Hematopoietic multipotent progenitor cell treated with erythropoietin and hydrocortisone succinate and interleukin-3 and kit ligand, for 8 days (in vitro differentiated cells): ENCODE measurements around the gene SLC25A11.

Source experiments
- DNase-seq: peaks from one replicate; pipeline ENCODE4 v3.0.0-alpha.2; 2015

SLC25A11 gene, protein sequence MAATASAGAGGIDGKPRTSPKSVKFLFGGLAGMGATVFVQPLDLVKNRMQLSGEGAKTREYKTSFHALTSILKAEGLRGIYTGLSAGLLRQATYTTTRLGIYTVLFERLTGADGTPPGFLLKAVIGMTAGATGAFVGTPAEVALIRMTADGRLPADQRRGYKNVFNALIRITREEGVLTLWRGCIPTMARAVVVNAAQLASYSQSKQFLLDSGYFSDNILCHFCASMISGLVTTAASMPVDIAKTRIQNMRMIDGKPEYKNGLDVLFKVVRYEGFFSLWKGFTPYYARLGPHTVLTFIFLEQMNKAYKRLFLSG

DNA sequence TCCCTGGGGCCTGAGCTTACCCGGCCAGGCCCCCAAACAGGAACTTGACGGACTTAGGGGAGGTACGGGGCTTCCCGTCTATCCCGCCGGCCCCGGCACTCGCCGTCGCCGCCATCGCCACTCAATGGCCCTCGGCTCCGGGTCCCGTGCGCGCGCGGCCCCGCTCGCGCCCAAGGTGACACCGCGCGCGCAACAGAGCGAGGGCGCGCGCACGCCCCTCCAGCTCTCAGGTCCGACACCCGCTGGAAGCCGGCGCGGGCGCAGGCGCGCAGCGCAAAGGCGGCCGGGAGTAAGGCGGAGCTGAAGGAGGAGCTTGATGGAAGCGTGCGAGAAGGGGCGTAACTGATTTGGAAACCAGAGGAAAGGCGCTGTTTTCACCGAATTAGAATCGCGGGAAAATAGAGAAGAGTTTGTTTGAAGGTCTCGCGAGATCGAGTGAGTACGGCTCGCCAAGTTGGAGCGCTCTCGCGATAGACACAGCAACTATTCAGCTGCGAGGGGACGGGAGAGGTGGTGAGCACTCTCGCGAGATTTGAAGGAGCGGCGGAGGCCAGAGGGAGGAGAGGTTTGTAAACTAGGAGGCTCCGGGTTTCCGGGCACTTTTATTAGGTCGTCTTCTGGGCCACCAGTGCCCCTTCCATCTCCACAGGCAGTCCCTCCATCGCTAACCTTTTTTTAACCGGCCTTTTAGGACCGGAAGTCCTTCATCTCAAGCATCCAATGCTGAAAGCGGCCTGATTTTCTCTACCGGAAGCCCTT lies at the start of gene SLC25A11, which contains the start of gene RNF167:
TSS of gene SLC25A11 (minus strand) at position 251 of the 759 bp plus-strand sequence. CDS start at position 115, 136 bp downstream.
TSS of gene RNF167 (plus strand) at position 473 of the 759 bp plus-strand sequence. CDS start 642 bp downstream, outside the sequence.
- peak; percentile 100 for DNase-seq

GRCh38 chr17:4987767-4988567 lies 48.1 kb upstream of the SLC25A11 start:
- no peak for DNase-seq

DNA sequence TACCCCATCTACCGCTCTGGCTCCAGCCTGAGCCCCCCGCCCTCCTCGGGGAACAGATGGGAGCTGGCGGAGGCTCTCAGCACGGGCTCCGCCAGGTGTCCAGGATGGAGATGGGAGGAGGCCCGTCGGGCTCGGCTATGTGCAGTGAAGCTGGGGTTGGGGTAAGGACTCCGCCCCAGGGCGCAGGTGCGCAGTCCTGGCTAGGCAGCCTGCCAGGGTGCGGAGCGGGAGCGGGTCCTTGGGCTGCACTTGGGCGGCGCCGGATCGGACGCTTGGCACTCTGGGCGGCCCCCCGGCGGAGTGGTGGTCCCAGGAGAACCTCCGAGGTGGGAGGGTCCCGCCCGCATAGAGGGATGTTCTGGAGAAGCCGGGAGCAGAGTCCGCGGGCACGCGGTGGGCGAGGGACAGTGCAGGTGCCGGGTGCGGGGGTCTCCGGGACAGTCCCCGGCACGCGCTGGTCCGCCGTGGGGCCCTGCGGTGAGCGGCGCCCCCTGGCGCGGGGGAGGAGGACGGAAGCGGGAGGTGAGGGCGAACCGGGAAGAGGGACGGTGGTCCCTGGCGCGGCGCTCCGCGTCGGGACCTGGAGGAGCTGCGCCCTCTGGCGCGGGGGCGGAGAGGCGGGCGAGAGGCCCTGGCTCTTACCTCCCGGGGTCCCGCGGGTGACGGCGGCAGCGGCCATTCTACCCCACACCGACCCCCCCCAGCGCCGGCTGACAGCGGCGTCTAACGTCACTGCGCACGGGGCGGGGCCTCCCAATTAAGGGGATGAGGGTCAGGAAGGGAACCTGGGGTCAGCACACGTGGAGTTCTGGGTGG lies 47.3 kb upstream of the SLC25A11 start, which contains the start of gene CAMTA2:
TSS of gene CAMTA2 (minus strand) at position 725 of the 816 bp plus-strand sequence. CDS start 1,453 bp downstream, outside the sequence.
- peak; percentile 82 for DNase-seq

DNA sequence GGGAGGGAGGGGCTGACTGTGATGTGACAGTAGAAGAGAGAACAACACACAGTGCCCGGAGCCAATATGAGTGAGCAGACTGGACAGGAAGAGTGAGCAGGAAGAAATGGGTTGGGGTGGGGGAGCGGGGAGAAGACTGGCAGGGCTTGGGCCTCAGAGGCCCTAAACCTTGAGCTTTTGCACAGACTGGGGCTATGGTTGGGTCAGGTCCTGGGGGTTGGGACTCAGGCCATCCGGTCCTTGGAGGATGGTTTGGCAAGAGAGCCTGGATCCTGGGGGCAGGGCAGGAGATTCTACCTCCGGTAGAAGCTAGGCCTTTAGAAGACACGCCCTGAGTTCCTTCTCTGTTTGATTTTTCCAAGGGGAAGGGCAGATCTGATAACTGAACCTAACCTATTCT lies 46.6 kb upstream of the SLC25A11 start:
- no peak for DNase-seq

DNA sequence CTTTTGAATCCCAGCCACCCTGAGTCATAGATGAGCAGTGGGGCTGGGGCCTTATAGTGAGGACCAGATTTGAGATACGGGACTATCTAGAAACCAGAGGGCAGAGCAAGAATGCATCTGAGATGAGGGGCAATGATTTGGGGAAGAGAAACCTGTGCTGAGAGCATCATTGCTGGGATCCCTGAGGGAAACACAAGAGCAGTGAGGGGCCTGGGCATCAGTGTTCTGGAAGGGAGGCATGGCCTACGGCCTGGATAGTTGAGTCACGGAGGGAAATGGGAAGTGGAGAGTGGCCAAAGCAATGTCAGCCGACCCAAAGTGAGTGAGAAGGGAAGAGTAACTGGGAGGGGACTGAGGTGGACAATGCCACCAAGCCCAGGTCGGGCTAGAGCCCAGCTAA lies 42.5 kb upstream of the SLC25A11 start:
- DNase-seq, result no peak

- DNase-seq, result peak; percentile 64
These were observed 40.9 kb upstream of the SLC25A11 start for GRCh38 chr17:4980644-4981216.

GRCh38 chr17:4978726-4979125 lies 38.9 kb upstream of the SLC25A11 start:
- no peak for DNase-seq

DNA sequence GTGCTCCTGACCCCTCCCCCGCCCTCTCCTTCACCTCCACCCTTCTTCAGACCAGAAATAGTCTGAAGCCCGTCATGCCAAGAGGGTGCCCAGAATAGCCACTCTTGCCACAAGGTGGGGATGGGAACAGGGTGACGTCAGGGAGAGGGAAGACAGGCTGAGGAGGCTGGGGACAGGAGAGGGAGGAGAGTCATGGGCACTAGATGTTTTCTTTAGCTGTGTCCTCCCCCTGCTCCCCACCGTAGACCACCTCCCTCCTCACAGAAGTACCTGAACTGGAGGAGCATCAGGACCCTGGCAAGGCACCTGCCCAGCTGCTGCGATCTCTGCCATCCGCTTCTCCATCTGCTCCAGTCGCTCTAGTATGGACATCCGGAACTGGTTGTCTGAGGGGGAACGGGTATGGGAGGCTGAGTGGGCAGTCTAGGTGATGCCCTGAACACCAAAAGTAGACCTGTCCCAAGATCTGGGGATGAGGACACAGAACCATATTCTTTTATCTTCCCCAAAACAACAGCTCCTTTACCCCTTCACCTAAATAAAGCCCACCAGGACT lies 34.3 kb upstream of the SLC25A11 start:
- DNase-seq, result no peak

GRCh38 chr17:4973256-4974114 lies 33.6 kb upstream of the SLC25A11 start:
- no peak for DNase-seq

DNA sequence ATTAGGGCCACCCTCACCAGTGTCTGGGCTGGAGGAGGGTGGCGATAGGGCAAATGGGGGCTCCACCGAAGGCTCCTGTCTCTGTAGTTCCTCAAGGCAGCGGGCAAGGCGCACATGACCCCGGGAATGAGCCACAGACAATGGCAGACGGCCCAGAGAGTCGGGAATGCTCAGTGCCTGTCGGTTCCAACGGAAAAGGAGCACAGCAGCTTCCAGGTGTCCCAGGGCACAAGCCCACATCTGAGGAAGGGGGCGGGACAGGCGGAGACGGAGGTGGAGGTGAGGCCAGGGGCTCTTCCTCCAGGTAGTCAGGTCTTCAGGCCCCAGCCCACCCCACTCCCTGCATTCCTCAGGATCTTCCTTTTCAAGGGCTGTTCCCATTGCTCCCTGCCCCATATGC lies 32.9 kb upstream of the SLC25A11 start:
- DNase-seq, result no peak

DNA sequence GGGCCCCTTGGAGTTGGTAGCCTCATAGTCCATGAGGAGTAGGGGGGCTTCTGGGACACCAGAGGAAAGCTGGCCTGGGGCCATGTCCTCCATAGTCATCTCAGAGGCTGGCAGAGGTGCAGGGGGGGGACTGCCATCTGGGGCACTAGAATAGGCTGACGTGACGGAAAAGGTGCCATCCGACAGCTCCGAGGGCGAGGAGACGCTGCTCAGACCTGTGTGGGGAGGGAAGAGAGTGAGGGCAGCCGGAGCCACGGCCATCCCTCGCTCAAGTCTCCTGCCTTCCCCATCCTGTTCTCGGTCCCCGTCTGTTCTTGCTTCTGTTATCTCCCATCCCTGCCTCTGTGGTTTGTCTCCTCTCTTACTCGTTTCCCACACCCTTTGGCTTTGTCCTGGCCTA lies 32.5 kb upstream of the SLC25A11 start:
- DNase-seq, result no peak

- no peak for DNase-seq
These were observed 32.0 kb upstream of the SLC25A11 start for GRCh38 chr17:4971826-4972225.

DNA sequence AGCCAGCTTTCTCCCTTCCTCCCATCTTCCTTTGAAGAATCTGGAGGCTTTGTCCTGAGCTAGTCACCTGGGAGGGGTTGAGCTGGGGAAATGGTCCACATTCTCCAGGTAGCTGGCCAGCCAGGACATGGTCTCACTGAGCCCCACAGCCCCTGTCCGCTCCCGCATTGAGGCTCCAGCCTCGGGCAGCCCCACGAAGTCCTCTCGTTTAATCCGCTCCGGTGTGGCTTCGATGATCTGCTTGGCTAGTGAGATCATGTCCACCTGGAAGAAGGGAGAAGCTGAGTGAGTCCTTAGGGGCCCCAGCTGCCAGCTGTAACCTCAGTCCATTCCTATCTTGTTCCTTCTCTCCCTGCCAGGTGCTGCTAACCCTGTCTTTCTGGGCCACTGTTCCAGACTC lies 30.4 kb upstream of the SLC25A11 start:
- no peak for DNase-seq

- DNase-seq, result no peak
These were observed 29.8 kb upstream of the SLC25A11 start for GRCh38 chr17:4969551-4970173.

DNA sequence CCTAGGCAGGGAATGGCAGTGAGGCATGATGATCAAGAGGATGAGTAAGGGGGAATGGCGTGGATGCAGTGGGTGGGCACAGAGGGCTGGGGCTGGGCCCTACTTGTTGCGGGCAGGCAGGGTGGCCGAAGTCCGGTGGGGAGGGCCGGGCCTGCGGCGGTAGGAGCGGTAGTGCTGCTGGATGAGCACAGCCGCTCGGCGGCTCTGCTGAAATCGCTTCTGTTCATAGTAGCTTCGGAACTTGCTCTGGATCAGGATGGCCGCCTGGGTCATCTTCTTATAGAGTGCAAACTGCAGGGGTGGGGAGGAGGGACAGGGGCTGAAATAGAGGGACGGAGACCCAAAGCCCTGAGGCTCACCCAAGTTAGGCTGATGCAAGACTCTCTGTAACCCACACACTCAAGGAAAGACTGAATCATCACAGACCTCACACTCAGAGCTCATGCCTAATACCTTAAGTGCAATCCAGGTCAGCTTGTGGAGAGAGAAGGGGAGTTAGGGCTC lies 29.3 kb upstream of the SLC25A11 start:
- DNase-seq, result peak; percentile 41

- DNase-seq, result no peak
These were observed 28.7 kb upstream of the SLC25A11 start for GRCh38 chr17:4968486-4969046.

DNA sequence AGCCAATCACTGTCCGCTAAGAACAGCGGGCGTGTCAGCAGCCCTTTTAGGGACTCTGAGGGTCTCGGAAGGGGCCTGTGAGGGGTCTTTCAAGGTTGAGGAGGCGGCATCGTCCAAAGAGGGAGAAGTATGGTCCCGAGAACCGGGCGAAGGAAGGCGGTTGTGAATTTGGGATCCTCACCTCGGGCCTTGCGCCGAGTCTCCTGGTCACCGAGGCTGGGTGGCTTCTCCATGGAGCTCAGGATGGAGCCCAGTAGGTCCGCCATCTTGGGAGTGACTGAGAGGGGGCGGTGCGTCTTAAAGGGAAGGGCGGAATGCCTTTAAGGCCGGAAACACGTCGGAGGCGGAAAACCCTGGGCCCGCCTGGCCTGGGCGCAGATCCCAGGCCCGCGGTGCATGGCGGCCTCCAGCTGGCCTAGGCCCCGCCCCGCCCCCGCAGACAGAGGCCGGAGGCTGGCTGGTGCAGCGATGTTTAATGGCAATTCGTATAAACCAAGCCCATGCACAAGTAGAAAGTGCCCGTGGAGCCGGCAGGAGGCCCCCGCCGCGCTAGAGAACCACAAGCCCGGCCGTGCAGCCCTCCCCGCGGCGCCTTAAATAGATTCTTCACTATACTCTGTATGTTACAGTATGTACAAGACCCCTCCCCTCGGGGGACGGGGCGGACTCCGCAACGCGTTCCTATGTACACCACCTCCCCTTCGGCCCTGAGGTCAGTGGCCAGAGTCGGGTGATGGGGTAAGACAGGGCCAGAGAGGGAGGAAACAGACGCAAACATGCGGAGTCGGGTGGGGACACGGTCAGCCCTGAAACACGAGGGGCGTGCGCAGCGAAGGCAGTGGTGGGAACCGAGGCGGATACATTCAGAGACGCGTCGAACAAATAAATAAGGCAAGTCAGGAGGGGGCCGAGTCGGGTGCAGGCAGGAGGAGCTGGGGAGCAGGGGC lies 28.0 kb upstream of the SLC25A11 start, which contains the start of gene SPAG7:
TSS of gene SPAG7 (minus strand) at position 279 of the 947 bp plus-strand sequence. CDS start at position 266, 13 bp downstream.
- peak; percentile 96 for DNase-seq
